Upper lobe of right lung (tissue), 1 donor: ENCODE results near the gene BMAL1. TPM values are rescaled to one million over a fixed set of nuclear protein-coding genes. Genes with fewer than 3 reads are reported as not detected.

Source experiments
- ATAC-seq: fragments of 200-7000 bp; cut with Tn5 transposase; one replicate; pipeline ENCODE4 v1.9.1; 2020; ENCODE audit warnings: mild to moderate bottlenecking, moderate library complexity
- DNase-seq: peaks from one replicate; pipeline ENCODE4 v3.0.0-alpha.2; 2020
- H3K27ac ChIP-seq: fragments of 200-600 bp; one replicate; pipeline ENCODE4 v1.8.0; 2022
- H3K27me3 ChIP-seq: fragments of 200-600 bp; one replicate; pipeline ENCODE4 v1.8.0; 2022; ENCODE audit warnings: mild to moderate bottlenecking
- H3K36me3 ChIP-seq: fragments of 200-600 bp; one replicate; pipeline ENCODE4 v1.8.0; 2022
- H3K4me1 ChIP-seq: fragments of 200-600 bp; one replicate; pipeline ENCODE4 v1.8.0; 2022
- H3K4me3 ChIP-seq: fragments of 200-600 bp; one replicate; pipeline ENCODE4 v1.8.0; 2022; ENCODE audit warnings: mild to moderate bottlenecking
- H3K9me3 ChIP-seq: fragments of 200-600 bp; one replicate; pipeline ENCODE4 v1.8.0; 2022
- CTCF ChIP-seq: fragments of 200-600 bp; IDR thresholded peaks from one replicate; pipeline ENCODE4 v1.8.0; 2022; ENCODE audit warnings: antibody characterized with exemption
- intact Hi-C: fragments of 100-400 bp; cut with DNase I; formaldehyde crosslinking; loops from one replicate; pipeline ENCODE4 v1.11.0; 2022
- total RNA-seq: library from RNA; stranded (reverse); fragmentation: NEBNext Ultra II Directional; extraction: Animal tissue kit (Norgen Biotek cat#: 25700); gene quantifications from one replicate; pipeline ENCODE4 v1.2.1, GENCODE V29; 2021
- donor health status: DM: no; HTN: yes; CAD: no; lungs with severe emphysema.

BMAL1 gene
- total RNA-seq, 1 donor from 2014 or later, result 18.8 TPM

- no peak for ATAC-seq
- H3K4me3 ChIP-seq, result no peak overlapping the region
- H3K36me3 ChIP-seq, result no peaks in the 10 kb centered on the region
- no peak for TF ChIP-seq CTCF
- intact Hi-C loops, result no loop called here
- peaks cover 25% of the 10 kb centered on the region for H3K4me1 ChIP-seq
- DNase-seq, result no peak
- H3K9me3 ChIP-seq, result no peaks in the 10 kb centered on the region
- H3K27ac ChIP-seq, result no peak overlapping the region
- no peaks in the 10 kb centered on the region for H3K27me3 ChIP-seq
Observed at GRCh38 chr11:13292970-13293369, 15.4 kb downstream of the BMAL1 start.

GRCh38 chr11:13294178-13294577 lies 16.6 kb downstream of the BMAL1 start:
- Histone ChIP-seq H3K9me3 (no peaks in the 10 kb centered on the region), H3K4me3 (no peak overlapping the region), H3K27ac (no peak overlapping the region), H3K36me3 (no peaks in the 10 kb centered on the region), H3K27me3 (no peaks in the 10 kb centered on the region), H3K4me1 (peaks cover 31% of the 10 kb centered on the region)
- DNase-seq (no peak), ATAC-seq (no peak)
- TF ChIP-seq CTCF, result no peak
- intact Hi-C loops, result no loop called here

- H3K36me3 ChIP-seq, result no peaks in the 10 kb centered on the region
- no peak for TF ChIP-seq CTCF
- H3K27me3 ChIP-seq, result no peaks in the 10 kb centered on the region
- DNase-seq (no peak), ATAC-seq (no peak)
- no peak overlapping the region for H3K4me3 ChIP-seq
- no peak overlapping the region for H3K27ac ChIP-seq
- peaks cover 31% of the 10 kb centered on the region for H3K4me1 ChIP-seq
- H3K9me3 ChIP-seq, result no peaks in the 10 kb centered on the region
- intact Hi-C loops, result no loop called here
Observed at GRCh38 chr11:13294771-13295579, 17.4 kb downstream of the BMAL1 start.

GRCh38 chr11:13297308-13297916 lies 19.8 kb downstream of the BMAL1 start:
- Histone ChIP-seq H3K4me1 (peaks cover 44% of the 10 kb centered on the region), H3K4me3 (no peak overlapping the region), H3K9me3 (no peaks in the 10 kb centered on the region), H3K27ac (peak overlapping the region; percentile 55), H3K36me3 (no peaks in the 10 kb centered on the region), H3K27me3 (no peaks in the 10 kb centered on the region)
- intact Hi-C loops, result no loop called here
- no peak for TF ChIP-seq CTCF
- DNase-seq, result no peak
- ATAC-seq, result no peak

DNA sequence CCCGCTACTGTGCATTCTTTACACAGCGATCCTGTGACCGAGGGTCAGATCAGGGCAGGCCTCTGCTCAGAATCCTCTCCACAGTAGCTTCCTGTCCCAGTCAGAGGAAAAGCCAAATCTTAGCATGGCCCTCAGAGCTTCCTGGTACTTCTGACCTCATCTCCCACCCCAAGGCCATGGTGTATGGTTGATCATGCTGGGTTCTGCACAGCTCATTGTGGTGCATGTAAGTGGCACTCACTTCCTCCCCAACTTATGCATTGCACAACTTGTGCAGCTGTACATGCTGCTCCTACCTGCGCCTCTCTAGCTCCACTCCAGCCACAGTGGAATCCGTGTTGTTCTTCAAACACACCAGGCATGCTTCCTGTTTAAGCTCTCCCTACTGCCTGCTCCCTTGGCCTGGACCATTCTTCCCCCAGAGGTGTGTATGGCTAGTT lies 20.3 kb downstream of the BMAL1 start:
- intact Hi-C loops, result no loop called here
- H3K9me3 ChIP-seq, result no peaks in the 10 kb centered on the region
- no peak for TF ChIP-seq CTCF
- peak overlapping the region; percentile 55 for H3K27ac ChIP-seq
- H3K27me3 ChIP-seq, result no peaks in the 10 kb centered on the region
- H3K4me3 ChIP-seq, result no peak overlapping the region
- H3K36me3 ChIP-seq, result no peaks in the 10 kb centered on the region
- DNase-seq (peak; percentile 72), ATAC-seq (peak; percentile 91)
- H3K4me1 ChIP-seq, result peaks cover 47% of the 10 kb centered on the region
